GM21423 (cell line): ENCODE results near the gene HLX.

Experiments
- ATAC-seq: cut with Tn5 transposase; IDR thresholded peaks from one replicate; pipeline ENCODE4 v1.9.1; 2021; ENCODE audit warnings: mild to moderate bottlenecking, moderate library complexity; ENCODE audit not compliant: unreplicated experiment

Gene HLX

DNA sequence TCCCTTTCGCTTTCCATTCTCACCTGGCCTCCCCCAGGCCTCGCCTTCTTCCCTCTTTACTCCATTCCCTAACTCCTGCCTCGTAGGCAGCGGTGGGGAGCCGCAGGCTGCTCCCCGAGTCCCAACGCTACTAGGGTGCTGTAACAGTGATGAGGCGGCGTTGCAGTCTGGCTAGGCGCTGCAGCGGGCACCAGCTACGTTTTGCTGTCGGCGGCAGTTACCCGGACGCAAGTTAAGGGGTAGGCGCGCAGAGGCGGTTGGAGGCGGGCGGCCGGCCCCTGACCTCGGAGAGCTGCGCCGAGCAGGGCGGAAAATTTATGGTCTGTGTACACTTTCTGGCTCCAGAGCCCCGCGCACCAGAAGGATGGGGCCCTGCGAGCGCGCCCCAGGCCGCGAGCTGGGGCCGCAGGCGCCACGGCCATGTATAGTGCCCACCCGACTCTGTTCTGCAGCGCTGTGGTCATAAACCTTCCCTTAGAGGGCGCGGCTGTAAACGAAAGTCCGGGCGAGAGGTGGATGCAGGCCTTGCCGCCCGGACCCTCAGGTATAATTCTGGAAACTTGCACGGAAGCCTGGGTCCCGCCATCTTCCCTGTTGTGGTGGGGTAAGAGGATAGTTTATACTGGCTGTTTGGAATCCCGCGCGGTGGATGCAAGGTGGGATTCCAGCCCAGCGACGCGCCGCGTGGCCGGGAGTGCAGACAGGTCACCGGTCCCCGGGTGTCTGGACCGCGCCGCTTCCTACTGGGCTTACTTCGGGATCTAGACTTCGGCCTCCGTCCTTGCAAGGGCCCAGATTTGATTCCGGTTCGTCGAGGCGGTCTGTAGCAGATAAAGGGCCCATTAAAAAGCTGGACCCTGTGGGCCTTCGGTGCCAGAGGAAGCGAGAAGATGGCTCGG, 15.0 kb downstream of the HLX start:
- ATAC-seq: no peak

- no peak for ATAC-seq
These were observed 15.6 kb downstream of the HLX start for GRCh38 chr1:220894924-220895256.

DNA sequence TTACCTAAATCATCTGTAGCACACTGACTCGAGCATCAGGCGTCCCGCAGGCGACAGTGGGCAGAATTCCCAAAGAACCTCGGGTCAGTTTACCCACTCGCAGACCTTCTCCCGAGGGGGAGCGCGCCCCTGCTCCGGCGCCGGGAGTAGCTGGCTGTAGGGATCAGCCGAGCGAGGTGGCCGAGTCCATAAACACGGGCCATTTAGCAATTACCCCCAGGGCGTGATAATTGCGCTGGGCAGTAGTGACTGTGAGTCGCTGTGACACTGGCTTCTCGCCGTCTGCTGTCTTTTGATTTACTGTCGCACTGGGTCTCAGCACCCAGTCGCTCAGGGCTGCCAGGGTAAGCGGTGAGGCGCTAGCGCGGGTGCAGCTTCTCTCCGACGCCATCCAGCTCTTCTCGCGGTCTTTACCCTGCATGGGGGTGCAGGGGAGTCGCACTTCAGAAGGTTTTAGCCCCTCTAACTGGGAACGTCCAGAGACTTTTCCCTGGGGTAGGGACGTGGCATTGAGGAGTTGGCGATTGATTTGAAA, 16.2 kb downstream of the HLX start:
- no peak for ATAC-seq

- ATAC-seq: no peak
These were observed 16.8 kb downstream of the HLX start for GRCh38 chr1:220896092-220896491.

DNA sequence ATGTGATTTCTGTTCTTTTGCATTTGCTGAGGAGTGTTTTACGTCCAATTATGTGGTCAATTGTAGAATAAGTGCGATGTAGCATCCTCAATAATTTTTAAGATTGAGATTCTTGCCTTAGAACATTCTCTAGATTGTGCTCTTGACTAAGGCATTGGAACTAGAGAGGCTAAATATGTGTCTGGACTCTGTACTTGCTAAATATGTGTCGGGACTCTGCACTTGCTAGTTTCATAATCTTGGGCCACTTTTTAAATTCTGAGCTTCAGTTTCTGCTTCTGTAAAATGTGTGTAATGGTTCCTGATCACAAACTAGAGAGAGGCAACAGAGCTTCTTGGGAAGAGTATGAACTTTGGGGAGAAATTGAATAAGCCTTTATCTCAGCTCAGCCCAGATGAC, 21.6 kb downstream of the HLX start:
- no peak for ATAC-seq

DNA sequence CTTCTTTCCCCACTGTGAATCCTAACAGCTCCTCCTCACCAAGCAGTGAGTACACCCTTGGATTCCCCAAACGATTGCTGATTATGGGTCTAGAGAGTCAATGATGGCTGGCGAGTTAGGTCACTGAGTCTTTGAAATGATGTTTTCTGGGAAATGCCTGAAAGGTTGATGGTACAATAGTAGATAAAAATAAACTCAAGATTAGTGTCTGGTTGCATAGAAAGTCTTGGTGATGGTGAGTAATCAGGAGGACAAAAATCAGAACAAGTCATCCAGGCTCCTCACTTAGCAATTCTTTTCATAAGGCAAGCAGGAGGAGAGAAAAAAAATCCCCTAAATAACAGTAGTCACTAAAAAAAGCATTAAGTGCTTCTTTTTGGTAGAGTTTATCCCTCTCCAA, 22.6 kb downstream of the HLX start:
- no peak for ATAC-seq

GRCh38 chr1:220902916-220903315, 23.7 kb downstream of the HLX start:
- ATAC-seq: no peak

DNA sequence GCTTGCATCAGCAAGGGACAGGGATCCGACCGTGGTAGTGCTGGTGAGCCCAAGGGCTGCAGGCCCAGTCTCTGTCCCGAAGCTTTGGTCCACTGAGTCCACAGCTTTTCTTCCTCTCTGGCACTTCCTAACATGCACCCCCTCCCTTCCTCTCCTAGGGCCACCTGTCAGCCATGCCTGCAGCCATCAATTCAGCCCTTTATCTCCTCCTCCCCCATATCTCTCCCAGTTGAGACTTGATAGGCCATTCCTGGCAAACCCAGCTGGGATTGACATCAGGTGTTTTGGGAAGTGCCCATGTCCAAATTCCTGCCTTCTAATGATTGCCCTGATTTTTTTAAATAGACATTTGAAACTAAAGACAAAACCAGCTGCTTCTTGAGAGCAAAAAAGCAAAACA, 25.6 kb downstream of the HLX start:
- no peak for ATAC-seq

GRCh38 chr1:220905650-220906560, 26.7 kb downstream of the HLX start:
- no peak for ATAC-seq

- no peak for ATAC-seq
These were observed 27.5 kb downstream of the HLX start for GRCh38 chr1:220906561-220907334.

DNA sequence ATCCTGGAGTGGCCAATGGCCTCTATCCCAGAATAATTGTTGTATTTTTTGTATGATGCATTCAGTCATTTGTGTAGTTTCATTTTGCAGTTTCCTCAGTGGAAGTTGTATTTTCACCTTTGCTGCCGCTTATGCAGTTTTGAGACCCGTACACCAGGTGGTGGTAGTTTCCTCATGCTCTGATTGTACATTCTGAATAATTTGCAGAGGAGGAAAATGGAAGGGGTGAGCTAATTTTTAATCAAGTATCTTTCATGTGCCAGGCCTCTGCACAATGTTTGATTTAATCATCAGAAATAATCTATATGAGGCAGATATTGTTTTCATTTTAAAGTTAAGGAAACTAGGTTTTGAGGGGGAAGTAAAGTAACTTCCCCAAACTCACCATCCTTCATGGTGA, 29.5 kb downstream of the HLX start:
- ATAC-seq: no peak

DNA sequence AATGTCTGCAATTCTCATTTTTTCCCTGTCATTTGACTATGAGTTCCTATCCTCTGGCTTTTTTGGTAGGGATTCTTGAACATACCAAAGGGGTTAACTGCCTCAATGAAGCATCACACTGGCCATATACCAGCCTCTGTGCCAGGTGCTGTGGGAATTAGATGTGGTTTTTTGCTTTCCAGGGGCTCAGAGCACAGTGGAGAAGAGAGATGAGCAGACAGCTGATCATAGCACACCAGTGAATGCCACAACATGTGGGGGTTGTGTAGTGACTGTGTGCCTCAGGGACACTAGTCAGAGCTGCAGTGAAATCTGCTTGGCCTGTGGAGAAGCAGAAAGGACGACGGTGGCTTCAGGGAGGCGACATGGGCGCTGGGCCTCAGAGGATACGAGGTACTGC, 30.8 kb downstream of the HLX start:
- no peak for ATAC-seq

DNA sequence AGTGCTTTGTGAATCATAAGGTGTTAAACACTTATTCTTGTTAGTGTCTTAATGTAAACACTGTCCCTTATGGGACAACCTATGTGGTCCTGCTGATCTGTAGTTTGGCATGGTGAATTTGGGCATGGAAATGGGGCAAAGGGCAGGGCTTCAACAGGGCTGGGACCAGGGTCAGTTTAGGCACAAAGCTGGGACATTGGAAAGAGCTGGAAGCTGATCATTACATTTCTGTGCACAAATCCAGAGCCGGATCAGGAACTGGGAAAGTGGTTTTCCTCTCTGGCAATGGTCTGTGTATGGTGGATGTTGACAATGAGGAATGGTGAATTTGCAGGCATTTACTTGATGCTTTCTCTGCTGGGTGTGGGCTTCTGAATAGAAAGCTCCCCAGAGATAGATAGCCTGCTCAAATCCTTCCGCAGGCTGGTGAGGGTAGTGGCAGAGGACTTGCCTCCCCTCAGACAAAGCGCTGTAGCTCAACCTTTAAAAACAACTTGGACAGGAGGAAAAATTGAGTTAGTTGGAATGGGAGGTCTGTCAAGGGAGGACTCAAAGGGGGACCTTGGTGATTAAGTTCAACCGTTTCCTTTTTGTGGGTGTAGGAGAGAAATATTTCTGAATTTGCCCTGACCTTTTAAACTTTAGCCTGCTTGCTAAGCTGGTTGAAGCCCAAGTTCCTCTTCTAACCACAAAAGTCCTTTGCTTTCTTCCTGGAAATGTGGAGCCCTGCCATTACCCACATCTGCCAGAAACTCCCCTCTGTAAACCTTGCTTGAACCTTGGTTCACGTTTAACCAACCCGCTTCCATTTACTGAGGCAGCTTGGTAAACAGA, 35.3 kb downstream of the HLX start:
- ATAC-seq: no peak

GRCh38 chr1:220915117-220915440, 35.8 kb downstream of the HLX start:
- no peak for ATAC-seq

- ATAC-seq: no peak
These were observed 36.7 kb downstream of the HLX start for GRCh38 chr1:220915954-220916353.

DNA sequence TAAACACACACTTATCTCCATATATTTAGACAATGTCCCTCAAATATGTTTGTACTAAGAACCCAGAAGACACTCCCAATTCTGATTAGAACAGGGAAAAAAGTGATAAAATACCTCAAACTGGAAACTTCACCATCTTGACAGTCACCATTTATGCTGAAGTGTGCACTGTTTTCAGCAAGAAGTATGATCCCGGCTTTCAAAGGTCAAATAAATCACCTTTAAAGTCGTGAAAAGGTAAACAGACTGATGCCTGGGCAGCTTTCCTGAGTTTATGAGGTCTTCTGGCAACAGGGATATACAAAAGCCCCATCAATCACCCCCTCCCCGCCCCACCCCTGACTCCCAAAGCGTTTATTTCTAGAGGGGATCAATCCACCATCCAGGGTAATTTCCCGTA, 37.9 kb downstream of the HLX start:
- no peak for ATAC-seq

DNA sequence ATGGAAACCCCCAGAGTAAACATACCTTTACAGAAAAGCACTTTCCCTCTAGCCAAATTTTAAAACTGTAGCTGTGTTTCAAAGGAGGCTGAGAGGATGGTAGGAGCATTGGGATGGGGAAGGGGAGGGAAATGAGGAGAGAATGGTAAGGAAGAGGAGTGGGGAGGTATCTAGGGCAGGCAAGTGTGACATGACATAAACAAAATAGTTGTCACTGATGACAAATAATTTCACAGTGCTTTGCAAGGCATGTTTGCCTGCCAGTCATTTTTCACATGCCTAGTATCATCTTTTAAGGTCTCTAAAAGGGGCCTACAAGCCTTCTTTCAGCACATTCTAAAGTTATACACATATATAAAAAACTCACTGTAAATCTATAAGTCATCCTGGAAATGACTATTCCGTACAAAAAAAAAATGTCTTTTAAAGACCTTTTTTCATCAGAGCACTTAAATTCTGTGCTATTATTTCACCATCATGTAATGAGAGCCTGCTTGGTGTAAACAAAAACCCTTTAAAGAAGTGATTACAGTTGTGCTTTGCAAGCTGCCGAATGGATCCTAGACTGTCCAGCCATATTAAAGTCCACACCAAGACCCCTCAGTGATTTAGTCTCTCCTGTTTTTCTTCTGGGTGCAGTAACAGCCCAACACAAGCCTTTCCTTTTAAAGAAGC, 38.4 kb downstream of the HLX start:
- no peak for ATAC-seq

- no peak for ATAC-seq
These were observed 39.2 kb downstream of the HLX start for GRCh38 chr1:220918285-220918951.

DNA sequence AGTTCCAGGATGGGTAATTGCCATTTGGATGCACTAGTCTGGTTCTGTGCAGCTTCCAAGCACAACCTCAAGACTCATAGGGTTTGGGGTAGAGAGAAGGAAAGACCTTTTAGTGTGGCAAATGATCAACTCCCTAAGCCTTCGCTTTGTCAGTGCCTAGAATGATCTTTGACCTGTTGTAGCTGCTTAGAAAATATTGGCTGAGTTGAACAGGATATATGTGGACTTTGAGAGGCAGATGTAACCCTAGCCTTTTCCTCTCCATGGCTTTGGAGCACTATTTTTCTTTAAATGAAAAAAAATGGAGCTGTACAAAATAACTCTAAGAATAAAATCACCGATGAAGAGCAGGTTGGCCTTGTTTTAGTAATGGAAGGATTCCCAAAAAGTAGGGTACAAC, 41.7 kb downstream of the HLX start:
- ATAC-seq: no peak
